ENCODE data around the gene TMLHE. TPM values are rescaled to one million over a fixed set of nuclear protein-coding genes. Genes with fewer than 3 reads are reported as not detected.

TMLHE gene
- total RNA-seq, result 27.0 TPM
- 12.5 TPM for polyA plus RNA-seq (ENCODE audit: insufficient read depth, low read depth, low replicate concordance)
- long read RNA-seq, donor 1, partial matches to known transcripts, result 0 of 2 reads
- long read RNA-seq, donor 1, other reads (novel, unspliced or antisense), result 0 of 2 reads
- long read RNA-seq, donor 2, partial matches to known transcripts, result 0 of 4 reads
- long read RNA-seq, donor 2, other reads (novel, unspliced or antisense), result 0 of 4 reads
- long read RNA-seq, donor 3, transcript TMLHE-201 (8 exons, 2,832 nt), result major isoform, 10 of 10 reads
- long read RNA-seq, donor 3, partial matches to known transcripts, result 0 of 10 reads
- long read RNA-seq, donor 3, other reads (novel, unspliced or antisense), result 0 of 10 reads
- long read RNA-seq, donor 4, transcript TMLHE-201 (8 exons, 2,832 nt), result major isoform, 5 of 5 reads
- long read RNA-seq, donor 4, partial matches to known transcripts, result 0 of 5 reads
- long read RNA-seq, donor 4, other reads (novel, unspliced or antisense), result 0 of 5 reads
- long read RNA-seq, donor 5, partial matches to known transcripts, result 0 of 1 reads
- long read RNA-seq, donor 5, other reads (novel, unspliced or antisense), result 0 of 1 reads
- long read RNA-seq, donor 6, partial matches to known transcripts, result 0 of 7 reads
- long read RNA-seq, donor 6, other reads (novel, unspliced or antisense), result 0 of 7 reads
- long read RNA-seq, donor 7, transcript TMLHE-201 (8 exons, 2,832 nt), result major isoform, 6 of 11 reads
- long read RNA-seq, donor 7, partial matches to known transcripts, result 1 of 11 reads
- long read RNA-seq, donor 7, other reads (novel, unspliced or antisense), result 4 of 11 reads
- long read RNA-seq, donor 8, partial matches to known transcripts, result 0 of 1 reads
- long read RNA-seq, donor 8, other reads (novel, unspliced or antisense), result 0 of 1 reads
- long read RNA-seq, donor 9, partial matches to known transcripts, result 0 of 2 reads
- long read RNA-seq, donor 9, other reads (novel, unspliced or antisense), result 0 of 2 reads
- long read RNA-seq, donor 10, partial matches to known transcripts, result 0 of 2 reads
- long read RNA-seq, donor 10, other reads (novel, unspliced or antisense), result 0 of 2 reads

DNA sequence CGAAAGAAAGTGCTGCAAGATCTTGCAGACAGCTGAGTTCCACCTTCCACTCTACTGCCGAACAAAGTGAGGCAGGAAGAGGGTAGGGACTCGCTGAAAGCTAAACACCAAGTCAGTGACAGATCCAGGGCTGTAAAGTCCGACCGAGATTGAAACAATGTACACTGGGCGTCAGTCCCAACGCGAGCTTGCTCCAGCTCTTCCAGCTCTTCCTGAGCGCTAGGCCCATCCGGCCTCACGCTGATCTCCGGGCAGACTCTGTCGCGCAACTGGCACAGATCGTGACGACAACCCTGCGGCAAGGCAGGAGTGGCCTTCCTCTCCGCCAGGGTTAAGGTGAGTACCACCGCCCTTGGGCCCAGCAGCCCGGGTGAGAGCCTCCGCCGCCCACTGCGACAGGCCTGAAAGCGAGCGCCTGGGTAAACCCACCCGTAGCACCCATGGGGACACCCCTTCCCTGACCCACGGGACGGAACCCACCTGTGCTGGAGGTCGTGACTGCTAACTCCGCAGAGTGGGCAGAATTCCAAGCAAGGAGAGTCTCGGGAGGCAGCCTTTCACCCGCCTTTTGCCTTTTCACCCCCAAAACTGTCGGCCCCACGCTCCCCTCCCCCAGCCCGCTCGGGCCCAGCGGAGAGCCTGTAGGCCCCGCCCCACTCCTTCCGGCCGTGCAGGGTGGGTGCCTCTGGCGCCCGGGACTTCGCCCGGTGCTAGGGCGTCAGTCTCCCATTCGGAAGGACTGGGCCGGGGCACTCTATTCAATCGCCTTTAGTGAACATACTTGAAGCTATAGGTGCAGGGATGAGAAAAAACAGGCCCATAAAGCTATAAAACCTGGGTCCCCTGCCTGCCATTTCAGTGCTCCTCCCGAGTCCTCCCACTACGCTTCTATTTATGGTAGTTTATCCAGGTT is at the start of gene TMLHE, which contains the start of gene SPRY3:
Gene TMLHE, minus strand, starts transcription at position 641 of the 913 bp plus-strand sequence. CDS start 67,676 bp downstream, outside the sequence.
Gene SPRY3, plus strand, starts transcription at position 275 of the 913 bp plus-strand sequence.
- H3K9ac ChIP-seq (ENCODE audit: low read length in 3 of 3), result peak within 1 kb of the TSS; percentile 83 to 90 (median 87)
- TF ChIP-seq, protein P1, sequence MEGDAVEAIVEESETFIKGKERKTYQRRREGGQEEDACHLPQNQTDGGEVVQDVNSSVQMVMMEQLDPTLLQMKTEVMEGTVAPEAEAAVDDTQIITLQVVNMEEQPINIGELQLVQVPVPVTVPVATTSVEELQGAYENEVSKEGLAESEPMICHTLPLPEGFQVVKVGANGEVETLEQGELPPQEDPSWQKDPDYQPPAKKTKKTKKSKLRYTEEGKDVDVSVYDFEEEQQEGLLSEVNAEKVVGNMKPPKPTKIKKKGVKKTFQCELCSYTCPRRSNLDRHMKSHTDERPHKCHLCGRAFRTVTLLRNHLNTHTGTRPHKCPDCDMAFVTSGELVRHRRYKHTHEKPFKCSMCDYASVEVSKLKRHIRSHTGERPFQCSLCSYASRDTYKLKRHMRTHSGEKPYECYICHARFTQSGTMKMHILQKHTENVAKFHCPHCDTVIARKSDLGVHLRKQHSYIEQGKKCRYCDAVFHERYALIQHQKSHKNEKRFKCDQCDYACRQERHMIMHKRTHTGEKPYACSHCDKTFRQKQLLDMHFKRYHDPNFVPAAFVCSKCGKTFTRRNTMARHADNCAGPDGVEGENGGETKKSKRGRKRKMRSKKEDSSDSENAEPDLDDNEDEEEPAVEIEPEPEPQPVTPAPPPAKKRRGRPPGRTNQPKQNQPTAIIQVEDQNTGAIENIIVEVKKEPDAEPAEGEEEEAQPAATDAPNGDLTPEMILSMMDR (IDR thresholded peaks at IDR 0.05; ENCODE audit: borderline replicate concordance, extremely low read depth, insufficient read depth), result no peak
- H3K27me3 ChIP-seq (ENCODE audit: control insufficient read depth, insufficient read depth, low read length), result no peaks in the 10 kb centered on the region
- H3K9me3 ChIP-seq (ENCODE audit: control insufficient read depth in 2 of 3, insufficient read depth in 1 of 3, low read length in 3 of 3), result no peaks in the 10 kb centered on the region
- peak within 1 kb of the TSS; percentile 94 to 96 for H3K27ac ChIP-seq (ENCODE audit: low read depth in 2 of 2, low read length in 2 of 2)
- H3K36me3 ChIP-seq (ENCODE audit: control insufficient read depth in 2 of 3, insufficient read depth in 3 of 3, low read length in 3 of 3), result no peaks in the 10 kb centered on the region
- intact Hi-C loops (cut with DNase I), result no loop called here
- FAIRE-seq (no peak), DNase-seq (peak; percentile 63 to 88 (median 76))
- H3K4me1 ChIP-seq (ENCODE audit: control insufficient read depth in 2 of 3, insufficient read depth in 2 of 3, low read depth in 1 of 3, low read length in 3 of 3), result peaks cover 0 to 3% (median 2%) of the 10 kb centered on the region in 3 donors
- H3K4me3 ChIP-seq (ENCODE audit: low read length in 3 of 3), result peak within 1 kb of the TSS; percentile 90 to 94 (median 90)

GRCh38 chrX:155662282-155662681 is 49.5 kb upstream of the TMLHE start:
- FAIRE-seq, result no peak
- Histone ChIP-seq H3K27ac (ENCODE audit: low read depth in 2 of 2, low read length in 2 of 2) (no peak overlapping the region), H3K27me3 (ENCODE audit: control insufficient read depth, insufficient read depth, low read length) (no peaks in the 10 kb centered on the region)

GRCh38 chrX:155645180-155645579 is 32.4 kb upstream of the TMLHE start:
- TF ChIP-seq, protein P1 (IDR thresholded peaks at IDR 0.05; ENCODE audit: borderline replicate concordance, extremely low read depth, insufficient read depth), result no peak
- H3K27ac ChIP-seq (ENCODE audit: low read depth in 2 of 2, low read length in 2 of 2), result no peak overlapping the region
- no peak overlapping the region for H3K9ac ChIP-seq (ENCODE audit: low read length in 3 of 3)
- FAIRE-seq (no peak), DNase-seq (no peak)
- H3K4me1 ChIP-seq (ENCODE audit: control insufficient read depth in 2 of 3, insufficient read depth in 2 of 3, low read depth in 1 of 3, low read length in 3 of 3), result no peaks in the 10 kb centered on the region
- no peak overlapping the region for H3K4me3 ChIP-seq (ENCODE audit: low read length in 3 of 3)
- intact Hi-C loops (cut with DNase I), result no loop called here
- H3K9me3 ChIP-seq (ENCODE audit: control insufficient read depth in 2 of 3, insufficient read depth in 1 of 3, low read length in 3 of 3), result no peaks in the 10 kb centered on the region
- H3K36me3 ChIP-seq (ENCODE audit: control insufficient read depth in 2 of 3, insufficient read depth in 3 of 3, low read length in 3 of 3), result no peaks in the 10 kb centered on the region
- H3K27me3 ChIP-seq (ENCODE audit: control insufficient read depth, insufficient read depth, low read length), result no peaks in the 10 kb centered on the region

More at GRCh38 chrX:155662282-155662681, 49.5 kb upstream of the TMLHE start:
- Histone ChIP-seq H3K36me3 (ENCODE audit: control insufficient read depth in 2 of 3, insufficient read depth in 3 of 3, low read length in 3 of 3) (no peaks in the 10 kb centered on the region), H3K4me3 (ENCODE audit: low read length in 3 of 3) (no peak overlapping the region), H3K4me1 (ENCODE audit: control insufficient read depth in 2 of 3, insufficient read depth in 2 of 3, low read depth in 1 of 3, low read length in 3 of 3) (no peaks in the 10 kb centered on the region), H3K9ac (ENCODE audit: low read length in 3 of 3) (no peak overlapping the region), H3K9me3 (ENCODE audit: control insufficient read depth in 2 of 3, insufficient read depth in 1 of 3, low read length in 3 of 3) (no peaks in the 10 kb centered on the region)
- TF ChIP-seq, protein P1 (IDR thresholded peaks at IDR 0.05; ENCODE audit: borderline replicate concordance, extremely low read depth, insufficient read depth), result peak; percentile 21
- no peak for DNase-seq
- intact Hi-C loops (cut with DNase I), result no loop called here
